SK-N-SH treated with all-trans-retinoic acid at 6 μM for 48 hours (cell line): Measurements from ENCODE around the gene SMARCD3.

ENCODE experiments used
- ESRRG ChIP-seq: fragments of 250-450 bp; sonication (Bioruptor Pico); IDR thresholded peaks from 2 replicates; pipeline ENCODE4 v1.6.1; 2021; ENCODE audit warnings: mild to moderate bottlenecking
- ISL1 ChIP-seq: fragments of 250-450 bp; sonication (Bioruptor Pico); IDR thresholded peaks from 2 replicates; pipeline ENCODE4 v2.1.2; 2022; ENCODE audit warnings: mild to moderate bottlenecking, moderate library complexity
- RARB ChIP-seq: fragments of 250-450 bp; sonication (Bioruptor Pico); IDR thresholded peaks from 2 replicates; pipeline ENCODE4 v1.8.0; 2021; ENCODE audit warnings: mild to moderate bottlenecking, moderate library complexity
- ZFP3 ChIP-seq: fragments of 250-450 bp; sonication (Bioruptor Pico); IDR thresholded peaks from 2 replicates; pipeline ENCODE4 v1.5.0; 2020; ENCODE audit warnings: mild to moderate bottlenecking, moderate library complexity
- ZFP30 ChIP-seq: fragments of 450-650 bp; formaldehyde crosslinking; IDR thresholded peaks from 2 replicates; pipeline ENCODE4 v1.5.0; 2022; ENCODE audit warnings: mild to moderate bottlenecking, moderate library complexity
- ZNF8 ChIP-seq: fragments of 450-650 bp; formaldehyde crosslinking; IDR thresholded peaks from 2 replicates; pipeline ENCODE4 v1.5.0; 2020; ENCODE audit warnings: mild to moderate bottlenecking, moderate library complexity
- TF ChIP-seq, protein P1 (sequence below): fragments of 250-450 bp; sonication (Bioruptor Pico); IDR thresholded peaks from 2 replicates; pipeline ENCODE4 v1.5.1; 2020; ENCODE audit warnings: low read depth, mild to moderate bottlenecking, moderate library complexity
- TF ChIP-seq, protein P2 (sequence below): fragments of 250-450 bp; sonication (Bioruptor Pico); IDR thresholded peaks from 2 replicates; pipeline ENCODE4 v1.8.0; 2021; ENCODE audit warnings: low read depth, mild to moderate bottlenecking, moderate library complexity, borderline replicate concordance
- TF ChIP-seq, protein P3 (sequence below): fragments of 250-450 bp; sonication (Bioruptor Pico); IDR thresholded peaks from 2 replicates; pipeline ENCODE4 v1.8.0; 2020; ENCODE audit warnings: mild to moderate bottlenecking, moderate library complexity, borderline replicate concordance
- TF ChIP-seq, protein P4 (sequence below): fragments of 250-450 bp; sonication (Bioruptor Pico); IDR thresholded peaks from 2 replicates; pipeline ENCODE4 v1.5.1; 2021; ENCODE audit warnings: mild to moderate bottlenecking, moderate library complexity

DNA sequence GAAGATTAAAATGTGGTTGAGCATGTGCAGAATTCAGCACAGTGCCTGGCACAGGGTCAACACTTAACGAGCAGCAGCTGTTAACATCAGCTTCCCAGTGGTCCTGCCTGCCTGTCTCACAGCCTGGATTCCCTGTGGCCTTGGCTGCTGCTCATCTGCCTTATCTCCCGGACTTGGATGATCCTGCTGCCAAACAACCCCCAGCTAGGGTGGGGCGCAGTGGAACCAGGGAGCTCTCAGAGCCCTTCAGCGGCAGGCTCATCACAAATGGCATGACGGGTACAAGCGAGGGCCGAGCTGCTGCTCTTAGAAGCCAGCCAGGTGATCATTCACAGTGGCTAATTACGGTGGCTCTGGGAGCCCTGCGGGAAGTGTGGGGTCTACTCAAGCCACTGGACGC, 13.0 kb upstream of the SMARCD3 start:
- TF ChIP-seq ZFP30 (CRISPR knock-in tag) (no peak), ISL1 (CRISPR knock-in tag) (no peak), ZNF8 (CRISPR knock-in tag) (no peak), RARB (CRISPR knock-in tag) (no peak), ESRRG (CRISPR knock-in tag) (no peak), ZFP3 (CRISPR knock-in tag) (no peak)
- TF ChIP-seq, protein P1, sequence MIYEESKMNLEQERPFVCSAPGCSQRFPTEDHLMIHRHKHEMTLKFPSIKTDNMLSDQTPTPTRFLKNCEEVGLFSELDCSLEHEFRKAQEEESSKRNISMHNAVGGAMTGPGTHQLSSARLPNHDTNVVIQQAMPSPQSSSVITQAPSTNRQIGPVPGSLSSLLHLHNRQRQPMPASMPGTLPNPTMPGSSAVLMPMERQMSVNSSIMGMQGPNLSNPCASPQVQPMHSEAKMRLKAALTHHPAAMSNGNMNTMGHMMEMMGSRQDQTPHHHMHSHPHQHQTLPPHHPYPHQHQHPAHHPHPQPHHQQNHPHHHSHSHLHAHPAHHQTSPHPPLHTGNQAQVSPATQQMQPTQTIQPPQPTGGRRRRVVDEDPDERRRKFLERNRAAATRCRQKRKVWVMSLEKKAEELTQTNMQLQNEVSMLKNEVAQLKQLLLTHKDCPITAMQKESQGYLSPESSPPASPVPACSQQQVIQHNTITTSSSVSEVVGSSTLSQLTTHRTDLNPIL (CRISPR knock-in tag): no peak
- TF ChIP-seq, protein P2, sequence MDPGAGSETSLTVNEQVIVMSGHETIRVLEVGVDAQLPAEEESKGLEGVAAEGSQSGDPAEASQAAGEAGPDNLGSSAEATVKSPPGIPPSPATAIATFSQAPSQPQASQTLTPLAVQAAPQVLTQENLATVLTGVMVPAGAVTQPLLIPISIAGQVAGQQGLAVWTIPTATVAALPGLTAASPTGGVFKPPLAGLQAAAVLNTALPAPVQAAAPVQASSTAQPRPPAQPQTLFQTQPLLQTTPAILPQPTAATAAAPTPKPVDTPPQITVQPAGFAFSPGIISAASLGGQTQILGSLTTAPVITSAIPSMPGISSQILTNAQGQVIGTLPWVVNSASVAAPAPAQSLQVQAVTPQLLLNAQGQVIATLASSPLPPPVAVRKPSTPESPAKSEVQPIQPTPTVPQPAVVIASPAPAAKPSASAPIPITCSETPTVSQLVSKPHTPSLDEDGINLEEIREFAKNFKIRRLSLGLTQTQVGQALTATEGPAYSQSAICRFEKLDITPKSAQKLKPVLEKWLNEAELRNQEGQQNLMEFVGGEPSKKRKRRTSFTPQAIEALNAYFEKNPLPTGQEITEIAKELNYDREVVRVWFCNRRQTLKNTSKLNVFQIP: no peak
- TF ChIP-seq, protein P3, sequence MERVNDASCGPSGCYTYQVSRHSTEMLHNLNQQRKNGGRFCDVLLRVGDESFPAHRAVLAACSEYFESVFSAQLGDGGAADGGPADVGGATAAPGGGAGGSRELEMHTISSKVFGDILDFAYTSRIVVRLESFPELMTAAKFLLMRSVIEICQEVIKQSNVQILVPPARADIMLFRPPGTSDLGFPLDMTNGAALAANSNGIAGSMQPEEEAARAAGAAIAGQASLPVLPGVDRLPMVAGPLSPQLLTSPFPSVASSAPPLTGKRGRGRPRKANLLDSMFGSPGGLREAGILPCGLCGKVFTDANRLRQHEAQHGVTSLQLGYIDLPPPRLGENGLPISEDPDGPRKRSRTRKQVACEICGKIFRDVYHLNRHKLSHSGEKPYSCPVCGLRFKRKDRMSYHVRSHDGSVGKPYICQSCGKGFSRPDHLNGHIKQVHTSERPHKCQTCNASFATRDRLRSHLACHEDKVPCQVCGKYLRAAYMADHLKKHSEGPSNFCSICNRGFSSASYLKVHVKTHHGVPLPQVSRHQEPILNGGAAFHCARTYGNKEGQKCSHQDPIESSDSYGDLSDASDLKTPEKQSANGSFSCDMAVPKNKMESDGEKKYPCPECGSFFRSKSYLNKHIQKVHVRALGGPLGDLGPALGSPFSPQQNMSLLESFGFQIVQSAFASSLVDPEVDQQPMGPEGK (CRISPR knock-in tag): no peak
- TF ChIP-seq, protein P4, sequence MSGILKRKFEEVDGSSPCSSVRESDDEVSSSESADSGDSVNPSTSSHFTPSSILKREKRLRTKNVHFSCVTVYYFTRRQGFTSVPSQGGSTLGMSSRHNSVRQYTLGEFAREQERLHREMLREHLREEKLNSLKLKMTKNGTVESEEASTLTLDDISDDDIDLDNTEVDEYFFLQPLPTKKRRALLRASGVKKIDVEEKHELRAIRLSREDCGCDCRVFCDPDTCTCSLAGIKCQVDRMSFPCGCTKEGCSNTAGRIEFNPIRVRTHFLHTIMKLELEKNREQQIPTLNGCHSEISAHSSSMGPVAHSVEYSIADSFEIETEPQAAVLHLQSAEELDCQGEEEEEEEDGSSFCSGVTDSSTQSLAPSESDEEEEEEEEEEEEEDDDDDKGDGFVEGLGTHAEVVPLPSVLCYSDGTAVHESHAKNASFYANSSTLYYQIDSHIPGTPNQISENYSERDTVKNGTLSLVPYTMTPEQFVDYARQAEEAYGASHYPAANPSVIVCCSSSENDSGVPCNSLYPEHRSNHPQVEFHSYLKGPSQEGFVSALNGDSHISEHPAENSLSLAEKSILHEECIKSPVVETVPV: no peak
